HG03108 (cell line): ENCODE measurements around the gene ATP8B1.

Source experiments
- ATAC-seq: cut with Tn5 transposase; IDR thresholded peaks from one replicate; pipeline ENCODE4 v1.9.1; 2021; ENCODE audit warnings: moderate library complexity; ENCODE audit not compliant: unreplicated experiment

ATP8B1 gene

DNA sequence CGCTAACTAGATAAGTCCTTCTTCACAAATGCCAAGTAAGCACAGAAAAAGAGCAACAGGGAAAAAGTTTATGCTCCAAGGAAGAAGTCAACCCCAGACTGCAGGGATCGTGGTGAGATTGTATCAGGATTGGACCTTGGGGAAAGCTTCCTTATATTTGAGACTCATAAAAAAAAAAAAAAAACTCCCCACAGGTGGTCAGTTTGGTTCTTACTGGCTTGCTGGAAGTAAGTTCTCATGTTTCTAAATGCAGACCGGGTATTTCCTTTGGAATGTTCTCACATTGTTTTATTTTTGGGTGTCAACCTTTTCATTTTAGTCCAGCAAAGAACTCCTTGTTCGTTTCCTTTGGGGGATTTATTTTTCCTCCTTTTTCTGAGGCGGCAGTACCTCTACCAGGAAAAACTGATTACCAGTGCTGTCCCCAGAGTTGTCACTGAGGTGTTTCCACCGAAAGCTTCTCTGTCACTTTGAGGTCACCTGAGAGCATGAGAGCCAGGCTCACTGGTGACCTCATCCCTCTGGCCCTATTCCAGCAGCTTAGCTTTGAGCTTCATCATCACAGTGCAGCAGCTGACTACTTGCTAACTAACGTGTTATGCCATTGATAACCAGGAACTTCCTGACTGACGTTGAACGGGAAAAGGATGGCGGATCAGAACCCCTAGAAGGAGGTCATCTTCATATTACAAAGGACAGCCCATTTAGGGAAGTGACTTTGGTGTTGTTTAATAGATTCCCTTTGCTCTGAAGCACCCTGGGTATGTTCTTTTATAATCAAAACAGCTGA lies 16.8 kb upstream of the ATP8B1 start:
- ATAC-seq = no peak

DNA sequence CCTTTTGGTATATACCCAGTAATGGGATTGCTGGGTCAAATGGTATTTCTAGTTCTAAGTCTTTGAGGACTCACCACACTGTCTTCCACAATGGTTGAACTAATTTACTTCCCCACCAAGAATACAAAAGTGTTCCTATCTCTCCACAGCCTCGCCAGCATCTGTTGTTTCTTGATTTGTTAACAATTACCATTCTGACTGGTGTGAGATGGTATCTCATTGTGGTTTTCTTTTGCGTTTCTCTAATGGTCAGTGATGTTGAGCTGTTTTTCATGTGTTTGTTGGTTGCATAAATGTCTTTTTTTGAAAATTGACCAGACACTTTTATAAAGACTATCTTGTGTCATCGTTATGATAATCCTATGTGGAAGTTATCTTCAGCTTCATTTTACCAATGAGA lies 16.0 kb upstream of the ATP8B1 start:
- ATAC-seq = no peak

DNA sequence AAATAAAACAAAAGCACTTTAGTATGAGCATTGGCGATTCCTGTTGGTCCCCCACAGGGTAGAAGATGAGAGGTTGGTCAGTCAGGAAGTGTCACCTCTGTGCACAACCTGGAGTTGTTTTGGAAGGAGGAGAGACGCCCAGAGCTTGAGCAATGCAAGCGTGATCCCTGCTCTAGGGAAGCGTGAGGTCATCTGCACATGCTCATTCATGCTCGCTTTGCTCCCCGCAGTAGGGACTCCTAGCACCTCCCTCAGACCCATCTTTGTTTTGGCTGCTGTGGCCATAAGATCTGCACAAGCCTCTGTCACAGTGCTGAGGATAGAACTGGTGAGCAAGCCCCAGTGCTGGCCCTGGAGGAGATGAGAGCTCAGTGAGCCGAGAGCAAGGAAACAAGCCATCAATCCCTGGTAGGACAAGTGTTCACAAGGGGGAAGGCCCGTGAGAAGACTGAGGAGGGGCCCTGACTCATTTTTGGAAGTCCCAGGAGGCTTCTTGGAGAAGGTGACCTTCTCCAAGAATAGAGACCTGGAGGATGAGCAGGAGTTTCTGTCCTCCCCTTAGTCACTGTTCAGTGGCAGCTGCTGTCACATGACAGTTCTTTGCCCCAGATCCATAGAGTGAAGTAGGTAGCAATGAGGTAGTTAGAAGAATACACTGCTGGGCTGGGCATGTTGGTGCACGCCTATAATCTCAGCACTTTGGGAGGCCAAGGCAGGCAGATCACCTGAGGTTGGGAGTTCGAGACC lies 13.3 kb upstream of the ATP8B1 start:
- ATAC-seq = no peak

DNA sequence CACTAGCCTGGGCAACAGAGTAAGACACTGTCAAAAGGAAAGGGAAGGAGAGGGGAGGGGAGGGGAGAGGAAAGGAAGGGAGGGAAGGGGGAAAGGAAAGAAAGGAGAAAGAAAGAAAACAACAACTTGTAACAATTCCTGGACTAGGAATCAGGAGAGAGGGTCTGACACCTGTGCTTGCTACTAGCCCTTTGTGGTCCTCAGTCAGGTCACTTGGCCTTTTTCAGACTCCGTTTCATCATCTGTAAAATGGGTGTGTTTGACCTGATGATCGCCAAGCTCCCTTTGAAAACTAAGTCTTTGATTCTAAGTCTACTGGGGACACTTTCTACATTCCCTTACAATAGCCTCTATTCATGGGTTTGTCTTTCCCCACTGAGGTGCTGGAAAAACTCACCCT lies 11.4 kb upstream of the ATP8B1 start:
- no peak for ATAC-seq

DNA sequence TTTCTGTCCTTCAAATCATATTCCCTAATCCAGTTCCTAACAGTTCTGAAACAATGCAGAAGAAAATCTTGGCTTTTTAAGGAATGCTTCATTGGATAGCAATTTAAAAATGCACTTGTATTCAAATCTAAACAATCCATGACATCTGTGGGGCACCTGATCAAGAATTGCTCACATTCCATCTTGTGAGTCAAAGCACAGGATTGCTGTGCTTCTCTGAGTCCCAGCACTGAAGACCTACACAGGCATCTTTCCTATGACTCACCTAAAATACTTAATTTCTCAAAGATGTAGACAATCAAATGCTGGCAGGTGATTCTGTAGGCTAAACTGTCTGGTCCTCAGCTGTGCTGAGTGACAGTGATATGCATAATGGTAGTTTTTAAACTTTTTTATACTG lies 10.1 kb upstream of the ATP8B1 start:
- no peak for ATAC-seq

DNA sequence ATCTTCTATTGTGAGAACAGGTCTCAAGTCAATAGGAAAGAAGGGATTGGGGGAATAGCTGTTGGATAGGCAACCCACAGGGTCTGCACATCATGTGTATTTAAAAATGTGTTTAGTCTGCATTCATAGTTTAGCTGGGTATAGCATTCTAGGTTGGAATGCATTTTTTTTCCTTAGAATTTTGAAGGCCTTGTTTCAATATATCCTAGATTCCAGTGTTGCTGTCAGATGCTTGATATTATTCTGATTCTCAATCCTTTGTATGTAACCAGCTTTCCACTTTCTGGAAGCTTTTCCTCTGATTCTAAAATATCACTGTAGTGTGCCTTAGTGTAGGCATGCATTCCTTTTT lies 9.0 kb upstream of the ATP8B1 start:
- no peak for ATAC-seq

DNA sequence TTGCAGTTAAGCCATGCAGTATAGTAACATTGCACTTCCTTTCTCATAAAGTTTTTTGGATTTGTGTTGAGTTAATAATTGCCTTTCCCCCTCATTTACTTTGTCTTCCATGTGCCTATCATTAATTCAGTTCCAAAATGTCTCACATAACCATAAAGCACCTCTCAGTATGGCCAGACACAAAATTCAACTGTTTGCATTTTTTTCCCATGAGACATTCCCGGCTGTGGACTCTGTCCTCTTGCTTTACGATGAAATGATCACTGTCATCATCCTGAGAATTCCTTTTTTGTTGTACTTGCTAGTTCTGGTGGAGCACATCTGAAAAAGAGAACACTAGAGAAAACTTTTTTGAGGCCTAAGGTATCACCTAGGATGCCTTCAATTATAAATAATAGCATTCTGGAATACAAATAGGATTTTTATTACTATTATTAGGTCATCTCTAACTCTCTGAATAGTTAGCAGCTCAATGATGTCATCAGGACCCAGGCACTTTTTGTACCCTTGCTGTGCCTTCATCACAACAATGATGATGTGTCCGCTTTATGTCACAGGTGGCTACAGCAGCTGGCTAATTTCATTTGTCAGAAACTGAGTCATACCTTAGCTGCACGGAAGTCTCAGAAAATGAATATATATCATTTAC lies 8.5 kb upstream of the ATP8B1 start:
- no peak for ATAC-seq

GRCh38 chr18:57809190-57809589 lies 6.1 kb upstream of the ATP8B1 start:
- no peak for ATAC-seq

DNA sequence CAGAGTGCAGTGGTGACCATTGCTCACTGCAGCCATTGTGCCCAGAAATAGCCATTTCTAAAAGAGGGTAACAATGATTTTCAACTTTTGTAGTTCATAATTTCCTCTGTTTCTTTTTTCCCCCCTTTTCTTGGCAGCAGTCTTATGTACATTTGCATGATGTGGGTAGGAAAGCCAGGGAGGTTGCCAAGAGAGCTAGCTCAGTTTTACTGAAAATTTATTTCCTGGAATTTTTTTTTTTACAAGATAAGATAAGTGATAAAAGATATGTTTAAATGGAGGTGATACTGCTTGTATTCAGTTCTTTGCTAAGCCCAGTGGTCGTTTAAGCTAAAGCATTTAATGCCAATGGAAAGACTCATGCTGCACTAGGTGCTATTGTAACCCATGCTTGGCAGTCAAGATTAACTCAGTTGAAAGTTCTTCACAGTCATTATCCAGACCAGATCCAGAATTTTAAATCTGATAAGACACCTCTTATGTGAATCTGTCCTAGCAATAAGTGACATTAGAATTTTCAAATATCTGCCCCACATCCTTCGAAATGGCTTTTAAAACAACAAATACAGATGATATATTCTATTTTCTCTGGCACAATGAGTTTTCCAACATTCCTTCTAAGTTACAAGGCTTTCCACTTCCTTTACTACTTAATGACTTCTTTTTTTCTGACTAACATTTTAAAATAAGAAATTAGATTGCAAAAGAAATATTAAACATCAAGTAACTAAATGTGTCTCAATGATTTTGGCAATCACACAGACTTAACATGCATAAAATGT lies 4.4 kb upstream of the ATP8B1 start:
- ATAC-seq = no peak

- no peak for ATAC-seq
These were observed 3.8 kb upstream of the ATP8B1 start for GRCh38 chr18:57806978-57807285.

DNA sequence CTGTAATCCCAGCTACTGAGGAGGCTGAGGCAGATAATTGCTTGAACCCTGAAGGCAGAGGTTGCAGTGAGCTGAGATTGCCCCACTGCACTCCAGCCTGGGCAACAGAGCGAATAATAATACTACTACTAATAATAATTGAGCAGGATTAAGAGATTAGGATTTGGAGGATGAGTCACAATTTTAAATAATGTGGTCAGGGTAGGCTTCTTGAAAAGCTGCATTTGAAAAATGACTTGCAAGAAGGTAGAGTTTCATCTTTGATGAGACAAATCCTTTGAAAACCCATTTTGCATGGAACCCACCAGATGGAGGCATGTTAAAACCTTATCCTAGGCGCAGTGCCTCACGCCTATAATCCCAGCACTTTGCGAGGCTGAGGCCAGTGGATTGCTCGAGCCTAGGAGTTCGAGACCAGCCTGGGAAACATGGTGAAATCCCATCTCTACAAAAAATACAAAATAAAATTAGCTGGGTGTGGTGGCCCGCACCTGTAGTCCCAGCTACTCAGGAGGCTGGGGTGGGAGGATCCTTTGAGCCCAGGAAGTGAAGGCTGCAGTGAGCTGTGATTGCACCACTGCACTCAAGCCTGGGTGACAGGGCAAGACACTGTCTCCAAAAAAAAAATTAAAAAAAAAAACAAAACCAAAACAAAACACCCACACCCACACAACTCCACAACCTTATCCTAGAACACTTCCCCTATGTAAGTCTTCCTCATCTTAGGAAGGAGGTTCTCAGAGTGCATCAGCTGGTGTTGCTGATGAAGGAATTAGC lies 3.3 kb upstream of the ATP8B1 start:
- ATAC-seq = no peak

- no peak for ATAC-seq
These were observed 2.0 kb upstream of the ATP8B1 start for GRCh38 chr18:57805117-57805516.

DNA sequence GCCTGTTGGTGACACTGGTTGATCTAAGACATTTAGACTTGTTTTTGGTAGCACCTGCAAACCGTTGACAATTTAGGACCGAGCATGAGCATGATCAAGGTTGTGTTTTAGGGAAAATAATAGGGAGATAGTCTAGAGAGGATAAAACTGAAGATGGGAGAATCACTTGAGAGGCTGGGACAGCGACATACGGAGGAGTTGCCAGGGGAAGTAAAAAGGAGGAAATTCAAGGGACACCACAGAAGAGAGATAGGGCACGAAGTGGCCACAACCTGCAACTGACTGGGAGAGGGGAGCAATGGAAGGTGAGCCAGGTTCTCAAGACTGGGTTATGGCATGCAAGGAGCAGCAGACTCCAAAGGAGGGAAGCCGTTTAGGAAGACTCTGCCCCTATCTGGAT lies 1.4 kb upstream of the ATP8B1 start:
- no peak for ATAC-seq

DNA sequence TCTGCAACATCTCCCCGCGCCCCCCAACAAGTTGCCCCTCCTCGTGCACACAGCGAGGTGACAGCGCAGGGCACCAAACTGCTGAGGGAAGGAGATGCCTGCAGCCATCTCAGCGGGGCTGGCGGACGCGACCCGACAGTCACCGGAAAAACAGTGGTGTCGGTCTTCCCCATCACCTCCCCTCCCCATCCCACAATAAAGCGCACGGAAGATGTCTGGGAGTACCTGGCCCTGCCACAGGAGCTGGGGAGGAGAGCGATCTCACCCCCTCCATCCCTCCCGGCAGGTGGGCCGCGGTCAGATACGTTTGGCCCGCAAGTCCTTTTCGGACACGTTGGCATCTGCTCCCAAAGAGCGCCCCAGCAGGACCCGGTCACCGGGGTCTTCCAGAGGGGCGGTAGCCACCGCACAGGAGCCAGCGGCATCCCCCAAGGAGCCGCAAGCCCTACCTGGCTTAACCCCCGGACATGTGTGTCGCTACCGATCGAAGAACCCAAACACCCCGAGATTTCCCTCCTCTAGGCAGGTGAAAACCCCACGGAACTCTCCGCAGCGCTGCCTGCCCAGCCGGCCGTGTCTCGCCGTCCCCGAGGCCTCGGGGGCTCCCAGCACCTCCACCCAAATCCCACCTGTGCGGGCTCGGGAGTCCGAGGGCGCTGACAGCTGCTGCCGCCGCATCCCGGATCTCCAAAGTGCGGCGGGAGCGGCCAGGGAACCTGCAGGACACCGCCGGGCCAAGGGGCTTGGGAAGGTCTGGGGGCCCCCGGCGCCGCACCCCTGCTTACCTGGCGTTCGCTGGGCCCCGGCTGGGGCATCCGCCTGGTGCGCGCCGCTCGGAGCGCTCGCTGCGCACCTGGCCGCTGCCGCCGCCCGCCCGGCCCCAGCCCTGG lies 657 bp downstream of the ATP8B1 start:
- no peak for ATAC-seq

GRCh38 chr18:57801761-57802212 lies 1.3 kb downstream of the ATP8B1 start:
- no peak for ATAC-seq

DNA sequence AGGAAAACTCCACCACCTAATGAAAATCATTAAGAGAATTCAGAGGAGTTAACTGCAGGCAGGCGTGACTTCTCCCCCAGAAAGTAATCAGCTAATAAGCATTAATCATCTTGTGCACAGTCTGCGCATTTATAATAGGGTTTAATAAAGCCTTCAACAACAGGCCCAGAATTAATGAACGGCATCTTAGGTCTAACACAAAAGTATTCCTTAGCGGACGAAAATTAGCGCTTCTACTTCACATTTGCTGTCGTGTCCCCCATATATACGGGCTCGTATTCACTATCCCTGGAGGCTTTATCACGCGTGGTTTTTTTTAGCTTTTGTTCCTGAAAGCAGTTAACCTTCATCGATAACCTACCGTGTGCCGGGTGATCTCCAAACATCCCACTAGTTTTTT lies 1.8 kb downstream of the ATP8B1 start:
- no peak for ATAC-seq

DNA sequence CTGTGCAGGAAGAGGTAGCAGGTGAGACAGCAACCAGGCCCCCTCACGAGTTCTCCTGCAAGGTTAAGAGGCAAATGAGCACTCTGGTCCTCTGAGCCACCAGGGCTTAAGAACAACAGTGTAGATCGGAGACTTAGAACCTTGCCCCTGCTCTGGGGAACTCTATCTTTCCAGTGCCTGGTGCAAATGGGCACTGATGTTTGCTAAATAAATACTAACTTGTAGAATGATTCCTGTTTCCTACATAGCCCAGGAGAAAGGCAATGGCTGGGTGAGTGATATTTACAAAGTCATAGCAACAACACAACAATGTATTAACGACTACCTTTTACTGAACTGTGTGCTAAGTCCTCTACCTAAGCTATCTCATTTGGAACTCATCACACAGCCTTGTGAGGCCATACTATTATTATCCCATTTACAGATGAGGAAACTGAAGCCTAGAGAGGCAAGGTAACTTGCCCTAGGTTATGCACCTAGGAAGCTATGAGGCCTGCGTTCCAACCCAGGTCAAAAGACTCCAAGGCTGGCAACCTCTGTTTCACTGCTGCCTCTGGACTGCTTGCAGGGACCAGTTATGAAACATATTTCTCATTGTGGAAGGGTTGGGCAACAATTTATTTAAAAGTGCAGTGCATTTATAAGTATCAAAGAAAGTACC lies 4.3 kb downstream of the ATP8B1 start:
- ATAC-seq = no peak

DNA sequence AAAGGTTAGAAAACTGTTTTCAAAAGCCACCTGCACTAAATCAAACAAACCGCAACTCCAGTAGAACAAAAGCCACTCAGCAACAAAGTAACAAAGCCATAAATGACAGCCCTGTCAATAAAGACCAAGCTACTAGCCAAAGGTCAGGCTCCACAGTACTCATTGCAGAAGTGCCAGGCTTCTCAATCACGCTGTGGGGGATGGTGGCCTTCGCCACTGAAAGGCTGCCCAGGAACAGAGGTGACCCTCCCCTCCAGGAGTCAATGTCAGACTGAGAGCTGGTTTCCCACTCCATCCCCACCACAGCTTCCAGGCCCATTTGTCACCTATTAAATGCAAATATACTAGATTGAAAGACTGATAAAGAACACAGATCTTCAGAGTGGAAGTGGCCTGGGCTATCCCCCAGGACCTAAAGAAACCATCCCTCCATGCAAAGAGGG lies 5.9 kb downstream of the ATP8B1 start:
- ATAC-seq = no peak
